Loucy (cell line): Measurements from ENCODE around the gene PDE4D.

ENCODE experiments used
- CTCF ChIP-seq: fragments of 200-600 bp; sonication (generic); conservative IDR thresholded peaks from 2 replicates; pipeline ENCODE4 v1.5.1; 2014; ENCODE audit warnings: mild to moderate bottlenecking, antibody characterized with exemption, low read length
- EZH2phosphoT487 ChIP-seq: fragments of 200-600 bp; IDR thresholded peaks from 2 replicates; pipeline ENCODE4 v1.6.1; 2018; ENCODE audit warnings: antibody characterized with exemption, mild to moderate bottlenecking, moderate library complexity, borderline replicate concordance

DNA sequence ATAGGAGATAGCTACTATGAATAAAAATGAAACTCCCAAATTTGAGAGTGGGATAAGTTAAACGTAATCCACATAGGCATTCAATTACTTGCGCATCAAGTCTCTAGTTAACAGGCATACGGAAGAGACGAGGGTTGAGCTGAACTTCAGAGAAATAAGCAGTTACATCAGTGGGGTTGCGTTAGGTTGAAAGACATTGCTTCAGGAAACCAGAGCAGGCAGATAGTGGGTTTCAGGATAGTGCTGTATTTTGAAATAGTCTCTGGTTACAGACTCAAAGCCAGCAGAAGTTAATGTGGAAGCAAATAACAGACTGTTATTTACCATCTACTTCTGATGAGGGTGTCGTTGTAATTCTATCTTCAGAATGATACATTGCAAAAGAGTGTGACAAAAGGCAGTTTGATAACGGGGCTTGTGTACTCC is 533.4 kb downstream of the PDE4D start:
- TF ChIP-seq CTCF: no peak
- no peak for TF ChIP-seq EZH2phosphoT487
